Thyroid gland (tissue), 4 donors: Measurements from ENCODE around the gene SMARCA4.

Source experiments
- POLR2A ChIP-seq, 2 donors: fragments of 450-650 bp; IDR thresholded peaks; one replicate each; pipeline ENCODE4 v1.6.1; 2017; ENCODE audit warnings: antibody characterized with exemption in 2 of 2, mild to moderate bottlenecking in 2 of 2, moderate library complexity in 1 of 2
- TF ChIP-seq, protein P1 (sequence below), 6 experiments: fragments of 200-600 bp in 3 of 6; fragments of 450-650 bp in 3 of 6; sonication (generic) in 3 of 6; IDR thresholded peaks; one replicate each; pipeline ENCODE4 v1.5.1; 2016 to 2019; ENCODE audit warnings: antibody characterized with exemption in 6 of 6, mild to moderate bottlenecking in 2 of 6, inconsistent platforms in 1 of 6, moderate library complexity in 1 of 6

GRCh38 chr19:11041194-11041593 lies 80.4 kb downstream of the SMARCA4 start:
- TF ChIP-seq, protein P1, sequence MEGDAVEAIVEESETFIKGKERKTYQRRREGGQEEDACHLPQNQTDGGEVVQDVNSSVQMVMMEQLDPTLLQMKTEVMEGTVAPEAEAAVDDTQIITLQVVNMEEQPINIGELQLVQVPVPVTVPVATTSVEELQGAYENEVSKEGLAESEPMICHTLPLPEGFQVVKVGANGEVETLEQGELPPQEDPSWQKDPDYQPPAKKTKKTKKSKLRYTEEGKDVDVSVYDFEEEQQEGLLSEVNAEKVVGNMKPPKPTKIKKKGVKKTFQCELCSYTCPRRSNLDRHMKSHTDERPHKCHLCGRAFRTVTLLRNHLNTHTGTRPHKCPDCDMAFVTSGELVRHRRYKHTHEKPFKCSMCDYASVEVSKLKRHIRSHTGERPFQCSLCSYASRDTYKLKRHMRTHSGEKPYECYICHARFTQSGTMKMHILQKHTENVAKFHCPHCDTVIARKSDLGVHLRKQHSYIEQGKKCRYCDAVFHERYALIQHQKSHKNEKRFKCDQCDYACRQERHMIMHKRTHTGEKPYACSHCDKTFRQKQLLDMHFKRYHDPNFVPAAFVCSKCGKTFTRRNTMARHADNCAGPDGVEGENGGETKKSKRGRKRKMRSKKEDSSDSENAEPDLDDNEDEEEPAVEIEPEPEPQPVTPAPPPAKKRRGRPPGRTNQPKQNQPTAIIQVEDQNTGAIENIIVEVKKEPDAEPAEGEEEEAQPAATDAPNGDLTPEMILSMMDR (IDR thresholded peaks at IDR 0.05): no peak
- no peak for TF ChIP-seq POLR2A (IDR thresholded peaks at IDR 0.05)
